Measurements from ENCODE around the gene NEK10.

The NEK10 gene

GRCh38 chr3:27076815-27077630 lies 292.2 kb downstream of the NEK10 start:
- DNase-seq = no peak

GRCh38 chr3:27074914-27075313 lies 294.3 kb downstream of the NEK10 start:
- no peak for DNase-seq

GRCh38 chr3:27073912-27074311 lies 295.3 kb downstream of the NEK10 start:
- no peak for DNase-seq

GRCh38 chr3:27072810-27073651 lies 296.2 kb downstream of the NEK10 start:
- no peak for DNase-seq

GRCh38 chr3:27060336-27060735 lies 308.8 kb downstream of the NEK10 start:
- no peak for DNase-seq
